Tibial nerve (tissue), 4 donors: ENCODE results near the gene MSI2.

Experiments used
- EP300 ChIP-seq, 2 donors: sonication (generic); formaldehyde crosslinking; IDR thresholded peaks; one replicate each; pipeline ENCODE4 v1.6.1; 2017; ENCODE audit warnings: antibody characterized with exemption in 2 of 2, mild to moderate bottlenecking in 1 of 2
- POLR2A ChIP-seq, 2 donors: fragments of 450-650 bp; IDR thresholded peaks; one replicate each; pipeline ENCODE4 v1.6.1; 2017; ENCODE audit warnings: antibody characterized with exemption in 2 of 2, mild to moderate bottlenecking in 2 of 2, moderate library complexity in 2 of 2
- TF ChIP-seq, protein P1 (sequence below), 5 experiments: fragments of 200-600 bp in 3 of 5; fragments of 450-650 bp in 2 of 5; sonication (generic) in 3 of 5; IDR thresholded peaks; one replicate each; pipeline ENCODE4 v1.5.1; 2016 to 2019; ENCODE audit warnings: antibody characterized with exemption in 5 of 5, mild to moderate bottlenecking in 3 of 5, moderate library complexity in 2 of 5

DNA sequence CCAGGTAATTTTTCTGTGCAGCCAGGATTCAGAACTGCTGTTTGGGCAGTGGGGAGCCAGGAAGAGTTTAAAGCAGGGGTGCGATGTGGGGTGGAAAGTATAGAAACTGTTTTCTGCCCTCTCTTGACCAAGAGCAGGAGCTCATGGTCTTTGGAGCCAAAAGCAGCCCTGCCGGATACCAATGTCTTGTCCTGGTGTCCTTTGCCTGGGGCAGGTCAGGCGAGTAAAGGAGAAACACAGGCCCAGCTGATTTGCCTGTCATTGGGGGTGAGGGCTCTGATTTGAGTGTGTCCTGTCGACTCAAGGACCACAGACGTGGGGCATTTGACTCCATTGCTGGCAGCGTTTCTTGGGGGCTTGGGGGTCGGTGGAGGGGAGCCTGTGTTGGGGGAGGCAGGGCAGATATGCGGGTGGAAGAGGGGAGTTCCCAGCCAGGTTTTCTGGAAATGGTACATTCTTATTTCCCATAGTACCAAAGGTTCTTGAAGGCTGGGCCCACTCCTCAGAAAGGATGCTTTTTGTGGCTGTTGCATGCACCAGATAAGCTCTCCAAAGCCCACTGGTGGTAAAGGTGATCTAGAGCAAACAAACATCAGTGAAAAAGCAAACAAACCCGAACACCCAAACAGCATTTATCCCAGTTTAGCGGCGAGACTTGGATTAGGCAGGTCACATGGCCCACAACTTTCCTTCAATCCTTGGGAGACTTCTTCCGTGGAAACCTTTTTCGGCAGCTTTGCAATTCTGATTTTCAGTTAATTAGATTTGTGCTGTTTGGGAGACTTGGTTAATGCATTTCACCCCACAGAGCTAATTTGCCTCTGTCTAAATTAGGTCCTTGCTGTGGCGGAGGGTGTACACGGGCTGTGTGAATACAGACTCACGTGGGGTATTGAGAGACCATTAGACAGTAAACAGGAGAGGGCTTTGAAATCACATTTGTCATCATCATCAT, 59.0 kb downstream of the MSI2 start:
- TF ChIP-seq, protein P1, sequence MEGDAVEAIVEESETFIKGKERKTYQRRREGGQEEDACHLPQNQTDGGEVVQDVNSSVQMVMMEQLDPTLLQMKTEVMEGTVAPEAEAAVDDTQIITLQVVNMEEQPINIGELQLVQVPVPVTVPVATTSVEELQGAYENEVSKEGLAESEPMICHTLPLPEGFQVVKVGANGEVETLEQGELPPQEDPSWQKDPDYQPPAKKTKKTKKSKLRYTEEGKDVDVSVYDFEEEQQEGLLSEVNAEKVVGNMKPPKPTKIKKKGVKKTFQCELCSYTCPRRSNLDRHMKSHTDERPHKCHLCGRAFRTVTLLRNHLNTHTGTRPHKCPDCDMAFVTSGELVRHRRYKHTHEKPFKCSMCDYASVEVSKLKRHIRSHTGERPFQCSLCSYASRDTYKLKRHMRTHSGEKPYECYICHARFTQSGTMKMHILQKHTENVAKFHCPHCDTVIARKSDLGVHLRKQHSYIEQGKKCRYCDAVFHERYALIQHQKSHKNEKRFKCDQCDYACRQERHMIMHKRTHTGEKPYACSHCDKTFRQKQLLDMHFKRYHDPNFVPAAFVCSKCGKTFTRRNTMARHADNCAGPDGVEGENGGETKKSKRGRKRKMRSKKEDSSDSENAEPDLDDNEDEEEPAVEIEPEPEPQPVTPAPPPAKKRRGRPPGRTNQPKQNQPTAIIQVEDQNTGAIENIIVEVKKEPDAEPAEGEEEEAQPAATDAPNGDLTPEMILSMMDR (IDR thresholded peaks at IDR 0.05) = no peak
- TF ChIP-seq POLR2A (IDR thresholded peaks at IDR 0.05) = no peak
- no peak for TF ChIP-seq EP300 (IDR thresholded peaks at IDR 0.05)
